MM.1S (cell line): ENCODE data around the gene HPSE2.

Experiments
- EZH2 ChIP-seq: fragments of 300-600 bp; sonication (generic); optimal IDR thresholded peaks from 2 replicates; pipeline ENCODE3; 2017; ENCODE audit warnings: low read depth, mild to moderate bottlenecking, antibody characterized with exemption, low read length, mixed read lengths
- EZH2phosphoT487 ChIP-seq: fragments of 300-600 bp; sonication (generic); IDR thresholded peaks from 2 replicates; pipeline ENCODE4 v1.6.1; 2018; ENCODE audit warnings: antibody characterized with exemption, low read length
- TF ChIP-seq, protein P1 (sequence below): fragments of 300-600 bp; sonication (generic); IDR thresholded peaks from 2 replicates; pipeline ENCODE4 v1.5.1; 2016; ENCODE audit warnings: antibody characterized with exemption, low read length, mixed read lengths

- TF ChIP-seq EZH2, result no peak
- no peak for TF ChIP-seq EZH2phosphoT487
- TF ChIP-seq, protein P1, sequence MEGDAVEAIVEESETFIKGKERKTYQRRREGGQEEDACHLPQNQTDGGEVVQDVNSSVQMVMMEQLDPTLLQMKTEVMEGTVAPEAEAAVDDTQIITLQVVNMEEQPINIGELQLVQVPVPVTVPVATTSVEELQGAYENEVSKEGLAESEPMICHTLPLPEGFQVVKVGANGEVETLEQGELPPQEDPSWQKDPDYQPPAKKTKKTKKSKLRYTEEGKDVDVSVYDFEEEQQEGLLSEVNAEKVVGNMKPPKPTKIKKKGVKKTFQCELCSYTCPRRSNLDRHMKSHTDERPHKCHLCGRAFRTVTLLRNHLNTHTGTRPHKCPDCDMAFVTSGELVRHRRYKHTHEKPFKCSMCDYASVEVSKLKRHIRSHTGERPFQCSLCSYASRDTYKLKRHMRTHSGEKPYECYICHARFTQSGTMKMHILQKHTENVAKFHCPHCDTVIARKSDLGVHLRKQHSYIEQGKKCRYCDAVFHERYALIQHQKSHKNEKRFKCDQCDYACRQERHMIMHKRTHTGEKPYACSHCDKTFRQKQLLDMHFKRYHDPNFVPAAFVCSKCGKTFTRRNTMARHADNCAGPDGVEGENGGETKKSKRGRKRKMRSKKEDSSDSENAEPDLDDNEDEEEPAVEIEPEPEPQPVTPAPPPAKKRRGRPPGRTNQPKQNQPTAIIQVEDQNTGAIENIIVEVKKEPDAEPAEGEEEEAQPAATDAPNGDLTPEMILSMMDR, result no peak
Measured at GRCh38 chr10:98435178-98435577, 800.5 kb downstream of the HPSE2 start.
